ENCODE results near the gene CYP3A7. TPM values are rescaled to one million over a fixed set of nuclear protein-coding genes. Genes with fewer than 3 reads are reported as not detected.

CYP3A7 gene
- polyA plus RNA-seq, 3 donors: not detected

DNA sequence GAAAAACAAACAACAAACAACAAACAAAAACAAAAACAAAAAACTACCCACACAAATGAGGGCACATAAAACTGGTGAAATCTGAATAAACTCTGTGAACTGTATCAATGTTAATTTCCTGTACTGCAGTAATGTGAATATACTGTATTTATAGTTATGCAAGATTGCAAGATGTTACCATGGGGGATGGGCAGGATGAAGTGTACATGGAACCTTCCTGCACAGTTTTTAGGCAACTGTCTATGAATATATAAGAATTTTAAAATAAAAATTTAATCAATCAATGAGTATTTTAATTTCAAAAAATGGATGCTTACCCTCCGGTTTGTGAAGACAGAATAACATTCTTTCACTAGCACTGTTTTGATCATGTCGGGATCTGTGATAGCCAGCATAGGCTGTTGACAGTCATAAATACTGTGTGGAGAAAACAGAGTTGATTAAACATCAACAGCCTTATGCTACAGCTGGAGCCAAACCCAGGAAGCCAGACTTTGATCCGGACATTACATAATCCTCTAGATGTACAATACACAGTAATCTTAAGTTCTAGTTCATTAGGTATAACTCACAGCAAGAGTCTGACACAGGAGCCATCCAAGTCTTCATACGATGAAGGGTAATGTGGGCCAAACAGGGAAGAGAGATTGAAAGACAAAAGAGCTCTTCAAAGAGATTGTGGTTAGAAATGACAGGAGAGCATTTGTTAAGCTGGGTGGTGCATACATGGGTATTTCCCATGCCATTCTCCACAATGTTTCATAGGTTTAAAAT is 14.8 kb downstream of the CYP3A7 start:
- Mint-ChIP-seq H3K4me1 (peaks cover 25% of the 10 kb centered on the region), H3K9me3 (peaks cover 0 to 11% (median 3%) of the 10 kb centered on the region in 7 donors), H3K27me3 (ENCODE audit: low read depth in 3 of 3) (peaks cover 0 to 7% (median 5%) of the 10 kb centered on the region in 3 donors), H3K36me3 (no peaks in the 10 kb centered on the region), H3K27ac (no peak overlapping the region), H3K4me3 (no peak overlapping the region)
- Histone ChIP-seq H3K9me3 (replicated peaks in 1 of 2; ENCODE audit: control insufficient read depth in 1 of 2, insufficient read depth in 1 of 2, low read length in 2 of 2) (no peaks in the 10 kb centered on the region), H3K4me1 (ENCODE audit: control insufficient read depth in 1 of 2, insufficient read depth in 2 of 2, low read length in 2 of 2) (no peaks in the 10 kb centered on the region), H3K9ac (ENCODE audit: insufficient read depth, low read length, poor library complexity, severe bottlenecking) (no peak overlapping the region), H3K36me3 (replicated peaks in 1 of 2; ENCODE audit: control insufficient read depth in 1 of 2, insufficient read depth in 2 of 2, low read length in 2 of 2) (no peaks in the 10 kb centered on the region), H3K27ac (ENCODE audit: low read depth in 1 of 2, low read length in 2 of 2) (no peak overlapping the region), H3K79me2 (ENCODE audit: insufficient read depth, low read length) (no peaks in the 10 kb centered on the region), H3K4me2 (replicated peaks; ENCODE audit: extremely low read depth, low read length, poor library complexity, severe bottlenecking) (no peak overlapping the region), H2AFZ (ENCODE audit: insufficient read depth, low read depth, low read length, poor library complexity, severe bottlenecking) (no peak overlapping the region), H3K27me3 (ENCODE audit: control insufficient read depth in 2 of 2, insufficient read depth in 2 of 2, low read length in 2 of 2) (no peaks in the 10 kb centered on the region), H3K4me3 (replicated peaks in 1 of 3; ENCODE audit: low read depth in 2 of 3, low read length in 3 of 3) (no peak overlapping the region), H4K20me1 (ENCODE audit: insufficient read depth, low read length) (no peaks in the 10 kb centered on the region)
- intact Hi-C loops (cut with micrococcal nuclease): no loop called here
- TF ChIP-seq, protein P1, sequence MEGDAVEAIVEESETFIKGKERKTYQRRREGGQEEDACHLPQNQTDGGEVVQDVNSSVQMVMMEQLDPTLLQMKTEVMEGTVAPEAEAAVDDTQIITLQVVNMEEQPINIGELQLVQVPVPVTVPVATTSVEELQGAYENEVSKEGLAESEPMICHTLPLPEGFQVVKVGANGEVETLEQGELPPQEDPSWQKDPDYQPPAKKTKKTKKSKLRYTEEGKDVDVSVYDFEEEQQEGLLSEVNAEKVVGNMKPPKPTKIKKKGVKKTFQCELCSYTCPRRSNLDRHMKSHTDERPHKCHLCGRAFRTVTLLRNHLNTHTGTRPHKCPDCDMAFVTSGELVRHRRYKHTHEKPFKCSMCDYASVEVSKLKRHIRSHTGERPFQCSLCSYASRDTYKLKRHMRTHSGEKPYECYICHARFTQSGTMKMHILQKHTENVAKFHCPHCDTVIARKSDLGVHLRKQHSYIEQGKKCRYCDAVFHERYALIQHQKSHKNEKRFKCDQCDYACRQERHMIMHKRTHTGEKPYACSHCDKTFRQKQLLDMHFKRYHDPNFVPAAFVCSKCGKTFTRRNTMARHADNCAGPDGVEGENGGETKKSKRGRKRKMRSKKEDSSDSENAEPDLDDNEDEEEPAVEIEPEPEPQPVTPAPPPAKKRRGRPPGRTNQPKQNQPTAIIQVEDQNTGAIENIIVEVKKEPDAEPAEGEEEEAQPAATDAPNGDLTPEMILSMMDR (IDR thresholded peaks at IDR 0.05): no peak
- no peak for DNase-seq
- no CpG with 5 or more reads among the region's 4 CpGs for WGBS (ENCODE audit: insufficient coverage)

DNA sequence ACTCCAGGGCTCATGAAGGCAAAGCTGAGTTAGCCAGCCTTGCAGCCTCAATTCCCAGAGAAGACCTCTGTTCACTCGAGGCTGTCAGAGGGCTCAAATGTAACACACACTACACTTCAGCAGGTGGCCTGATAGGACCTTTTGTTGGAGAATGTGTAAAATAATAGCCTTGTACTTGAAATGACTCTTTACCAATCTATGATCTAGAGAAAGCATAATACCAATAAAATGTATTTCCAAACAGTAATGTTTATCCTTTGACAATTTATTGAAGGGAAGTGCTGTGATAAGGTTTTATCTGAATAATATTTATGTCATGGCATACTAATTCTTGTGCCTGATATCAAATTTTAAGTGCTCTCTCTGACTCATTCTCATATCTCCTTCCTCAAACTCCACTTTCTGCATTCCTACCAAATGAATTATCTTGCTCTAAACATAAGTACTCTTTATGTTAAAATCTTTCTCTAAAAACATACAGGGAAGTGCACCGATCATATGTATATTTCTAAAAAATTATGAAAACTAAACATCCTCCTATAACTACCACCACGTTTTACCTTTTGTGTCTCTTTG is 20.9 kb downstream of the CYP3A7 start:
- no peaks in the 10 kb centered on the region for H4K20me1 ChIP-seq (ENCODE audit: insufficient read depth, low read length)
- no peaks in the 10 kb centered on the region for H3K36me3 ChIP-seq (replicated peaks in 1 of 2; ENCODE audit: control insufficient read depth in 1 of 2, insufficient read depth in 2 of 2, low read length in 2 of 2)
- no peak overlapping the region for H3K4me3 ChIP-seq (replicated peaks in 1 of 3; ENCODE audit: low read depth in 2 of 3, low read length in 3 of 3)
- H3K4me1 ChIP-seq (ENCODE audit: control insufficient read depth in 1 of 2, insufficient read depth in 2 of 2, low read length in 2 of 2): no peaks in the 10 kb centered on the region
- TF ChIP-seq, protein P1 (IDR thresholded peaks at IDR 0.05): no peak
- H3K27me3 ChIP-seq (ENCODE audit: control insufficient read depth in 2 of 2, insufficient read depth in 2 of 2, low read length in 2 of 2): no peaks in the 10 kb centered on the region
- H3K4me2 ChIP-seq (replicated peaks; ENCODE audit: extremely low read depth, low read length, poor library complexity, severe bottlenecking): no peak overlapping the region
- WGBS (ENCODE audit: insufficient coverage): no CpG with 5 or more reads among the region's 3 CpGs
- Mint-ChIP-seq H3K4me3 (no peak overlapping the region), H3K9me3 (peaks cover 3 to 22% (median 10%) of the 10 kb centered on the region in 7 donors), H3K36me3 (no peaks in the 10 kb centered on the region), H3K4me1 (no peaks in the 10 kb centered on the region), H3K27ac (no peak overlapping the region), H3K27me3 (ENCODE audit: low read depth in 3 of 3) (peaks cover 3 to 4% (median 3%) of the 10 kb centered on the region in 3 donors)
- intact Hi-C loops (cut with micrococcal nuclease): no loop called here
- H3K27ac ChIP-seq (ENCODE audit: low read depth in 1 of 2, low read length in 2 of 2): no peak overlapping the region
- no peaks in the 10 kb centered on the region for H3K79me2 ChIP-seq (ENCODE audit: insufficient read depth, low read length)
- no peak overlapping the region for H3K9ac ChIP-seq (ENCODE audit: insufficient read depth, low read length, poor library complexity, severe bottlenecking)
- peaks cover 0 to 3% of the 10 kb centered on the region in 2 donors for H3K9me3 ChIP-seq (replicated peaks in 1 of 2; ENCODE audit: control insufficient read depth in 1 of 2, insufficient read depth in 1 of 2, low read length in 2 of 2)
- no peak overlapping the region for H2AFZ ChIP-seq (ENCODE audit: insufficient read depth, low read depth, low read length, poor library complexity, severe bottlenecking)
- no peak for DNase-seq

All from CD14-positive monocyte (primary cell).